SHP77 (cell line): Measurements from ENCODE around the gene LRFN2.
A peak's percentile ranks its signal among the peaks of the same experiment; 100 is the strongest.

ENCODE experiments used
- DNase-seq, 2 experiments: peaks; one replicate each; lab custom pipeline; 2025; lab: John Stamatoyannopoulos, UW

Gene LRFN2

GRCh38 chr6:40398810-40399477, 188.2 kb downstream of the LRFN2 start:
- no peak for DNase-seq

GRCh38 chr6:40398034-40398691, 189.0 kb downstream of the LRFN2 start:
- DNase-seq, result no peak

- DNase-seq, result no peak
Measured at GRCh38 chr6:40397287-40398033, 189.7 kb downstream of the LRFN2 start.

DNA sequence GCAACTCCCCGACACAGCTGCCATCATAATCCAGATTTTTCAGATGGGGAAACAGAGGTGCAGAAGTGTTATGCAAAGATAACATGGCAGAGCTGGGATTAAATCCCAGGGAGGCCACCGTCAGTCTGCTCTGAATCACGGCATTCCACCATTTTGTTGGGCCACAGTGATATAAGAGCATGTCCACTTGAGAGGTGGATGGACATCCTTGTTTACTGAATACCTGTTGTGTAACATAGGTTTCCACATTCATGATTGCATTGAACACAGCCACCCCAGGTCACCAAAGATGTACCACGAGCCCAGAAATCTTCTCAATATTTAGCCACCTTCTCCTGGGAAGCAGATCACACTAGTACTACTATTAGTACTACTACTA, 191.5 kb downstream of the LRFN2 start:
- DNase-seq, result no peak

DNA sequence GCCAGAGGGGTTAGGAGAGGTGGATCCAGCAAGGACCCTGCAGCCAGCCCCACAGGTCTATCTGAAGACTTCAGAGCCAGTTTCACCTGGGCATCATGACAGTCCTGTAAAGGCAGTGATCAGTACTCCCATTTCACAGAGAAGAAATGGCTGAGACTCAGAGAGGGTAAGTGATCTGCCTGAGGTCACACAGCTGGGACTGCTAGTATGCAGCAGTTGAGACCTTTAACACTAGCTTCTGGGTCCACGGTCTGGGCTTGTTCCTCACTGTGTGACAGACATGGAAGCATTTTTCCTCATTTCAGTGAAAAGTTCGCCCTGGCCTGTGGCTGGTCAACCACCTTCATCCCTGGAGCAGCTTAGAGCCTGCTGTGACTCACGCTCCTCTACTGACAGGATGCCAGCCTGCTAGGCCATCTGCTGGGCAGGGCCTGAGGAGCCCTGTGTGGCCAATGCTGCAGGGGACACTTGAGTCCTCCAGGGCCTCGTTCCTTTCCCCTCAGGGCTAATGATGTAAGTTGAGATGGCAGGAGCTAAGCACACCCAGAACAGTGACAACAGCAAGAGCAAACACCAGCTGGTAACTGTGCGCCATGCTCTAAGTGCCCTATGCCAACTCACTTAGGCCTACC, 192.0 kb downstream of the LRFN2 start:
- DNase-seq, result peak; percentile 88 to 90

- no peak for DNase-seq
Measured at GRCh38 chr6:40394381-40394780, 192.8 kb downstream of the LRFN2 start.

GRCh38 chr6:40393641-40394040, 193.5 kb downstream of the LRFN2 start:
- DNase-seq, result no peak

DNA sequence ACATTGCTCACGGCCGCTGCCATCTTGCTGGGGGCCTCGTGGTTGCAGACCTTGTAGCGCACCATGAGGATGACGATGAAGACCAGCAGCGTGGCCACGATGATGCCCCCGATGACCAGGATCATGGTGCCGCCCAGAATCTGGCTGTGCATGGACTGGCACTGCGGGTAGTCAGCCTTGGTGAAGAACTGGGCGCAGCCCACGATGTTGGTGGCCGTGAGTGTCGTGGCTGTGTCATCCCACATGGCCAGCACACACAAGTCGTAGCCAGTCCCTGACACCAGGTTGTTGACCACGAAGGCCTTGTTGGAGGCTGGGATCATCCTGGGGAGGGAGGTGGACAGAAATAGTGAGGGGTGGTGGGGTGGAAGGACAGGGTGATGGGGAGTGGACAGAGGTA, 194.6 kb downstream of the LRFN2 start:
- DNase-seq, result no peak

DNA sequence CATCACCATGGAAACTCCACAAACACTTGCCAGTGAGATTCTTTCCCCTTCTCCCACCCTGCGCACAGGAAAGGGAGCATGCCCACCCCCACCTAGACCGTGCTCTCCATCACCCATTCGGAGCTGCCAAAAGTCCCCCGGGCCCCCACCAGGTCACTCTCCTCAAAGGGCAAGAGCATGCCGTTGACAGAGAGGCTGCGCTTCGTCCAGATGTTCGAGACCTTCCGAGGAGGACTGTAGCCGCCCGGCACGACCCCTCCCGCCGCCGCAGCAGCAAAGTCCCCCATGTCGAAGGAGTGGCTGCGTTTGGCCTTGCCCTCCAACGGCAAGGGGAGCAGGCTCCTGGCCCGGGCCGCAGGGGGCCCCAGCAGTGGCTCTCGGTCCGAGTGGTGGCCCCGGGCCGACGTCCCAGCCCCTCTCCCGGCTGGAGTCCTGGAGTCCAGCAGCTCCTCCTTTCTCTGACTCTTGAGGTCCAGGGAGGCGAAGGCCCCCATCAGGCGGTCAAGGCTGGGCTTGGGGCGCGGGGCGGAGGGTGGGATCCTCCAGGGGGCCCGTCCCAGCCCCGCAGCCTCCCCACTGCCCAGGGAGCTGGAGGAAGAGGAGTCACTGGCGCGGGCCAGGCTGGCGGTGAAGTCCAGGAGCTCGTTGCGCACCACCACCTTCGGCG, 195.2 kb downstream of the LRFN2 start:
- DNase-seq, result no peak

GRCh38 chr6:40391086-40391485, 196.1 kb downstream of the LRFN2 start:
- no peak for DNase-seq

DNA sequence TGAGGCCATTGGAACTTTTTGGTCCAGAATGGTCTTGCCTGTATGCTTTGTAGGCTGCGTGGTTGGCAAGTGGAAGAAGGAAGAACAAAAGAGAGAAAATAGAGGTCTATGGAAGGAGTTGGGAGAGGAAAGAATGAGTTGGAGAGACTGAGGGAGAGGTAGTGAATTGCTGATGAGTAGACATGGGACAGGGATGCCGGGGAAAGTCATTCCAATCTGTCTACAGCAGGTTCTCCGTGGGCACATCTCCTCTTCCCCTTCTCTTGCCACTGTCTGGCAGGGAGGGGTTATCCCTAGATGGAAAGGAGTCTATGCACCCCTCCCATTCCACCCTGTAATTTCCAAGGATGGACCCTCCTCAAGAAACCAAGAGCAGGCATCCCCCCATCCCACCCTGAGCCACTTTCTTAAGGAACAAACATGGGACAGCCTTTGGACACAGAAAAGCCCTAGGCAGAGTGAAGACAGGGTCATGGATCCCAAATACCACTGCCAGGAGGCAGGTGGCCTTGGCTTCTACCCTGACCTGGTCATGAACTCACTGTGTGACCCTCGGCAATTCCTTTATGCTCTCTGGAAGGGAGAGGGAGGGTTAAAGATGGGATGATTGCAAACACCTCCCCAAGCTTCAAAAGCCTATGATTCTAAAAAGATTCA, 196.9 kb downstream of the LRFN2 start:
- no peak for DNase-seq

DNA sequence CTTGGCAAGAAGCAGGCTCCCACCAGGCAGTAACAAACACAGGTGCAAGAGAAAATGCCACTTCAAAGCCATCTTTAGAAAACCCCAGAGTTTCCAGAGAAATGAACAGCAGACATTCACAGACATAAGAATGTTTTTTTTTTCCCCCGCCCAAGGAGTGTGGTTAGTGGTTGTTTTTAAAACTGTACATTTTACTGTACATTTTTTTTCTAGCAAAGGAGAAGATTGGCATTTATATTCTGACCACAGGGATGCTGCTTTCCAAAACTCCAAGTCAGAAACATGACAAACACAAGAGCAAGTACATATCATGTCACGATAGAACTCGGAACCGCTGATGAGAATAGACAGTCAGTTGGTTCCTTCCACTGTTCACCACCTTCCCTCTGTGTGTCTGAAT, 197.9 kb downstream of the LRFN2 start:
- no peak for DNase-seq

DNA sequence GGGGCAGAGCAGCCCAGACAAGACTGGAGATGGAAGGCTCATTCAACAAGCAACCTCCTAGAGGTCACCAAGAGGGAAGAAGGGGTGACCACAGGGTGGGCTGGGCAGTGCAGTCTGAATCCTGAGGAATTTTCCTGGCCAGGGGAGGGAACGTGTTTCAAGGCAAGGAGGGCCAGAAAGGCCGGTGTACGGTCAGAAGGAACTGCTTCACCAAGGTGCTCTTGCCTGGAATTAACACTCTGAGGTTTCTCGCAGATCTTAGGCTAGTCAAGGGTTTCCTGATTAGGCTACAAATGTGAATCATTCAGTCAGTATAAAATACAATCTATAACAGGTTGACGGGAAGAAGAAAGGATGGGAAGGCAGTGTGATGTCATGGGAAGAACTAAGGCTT, 199.3 kb downstream of the LRFN2 start:
- DNase-seq, result no peak

DNA sequence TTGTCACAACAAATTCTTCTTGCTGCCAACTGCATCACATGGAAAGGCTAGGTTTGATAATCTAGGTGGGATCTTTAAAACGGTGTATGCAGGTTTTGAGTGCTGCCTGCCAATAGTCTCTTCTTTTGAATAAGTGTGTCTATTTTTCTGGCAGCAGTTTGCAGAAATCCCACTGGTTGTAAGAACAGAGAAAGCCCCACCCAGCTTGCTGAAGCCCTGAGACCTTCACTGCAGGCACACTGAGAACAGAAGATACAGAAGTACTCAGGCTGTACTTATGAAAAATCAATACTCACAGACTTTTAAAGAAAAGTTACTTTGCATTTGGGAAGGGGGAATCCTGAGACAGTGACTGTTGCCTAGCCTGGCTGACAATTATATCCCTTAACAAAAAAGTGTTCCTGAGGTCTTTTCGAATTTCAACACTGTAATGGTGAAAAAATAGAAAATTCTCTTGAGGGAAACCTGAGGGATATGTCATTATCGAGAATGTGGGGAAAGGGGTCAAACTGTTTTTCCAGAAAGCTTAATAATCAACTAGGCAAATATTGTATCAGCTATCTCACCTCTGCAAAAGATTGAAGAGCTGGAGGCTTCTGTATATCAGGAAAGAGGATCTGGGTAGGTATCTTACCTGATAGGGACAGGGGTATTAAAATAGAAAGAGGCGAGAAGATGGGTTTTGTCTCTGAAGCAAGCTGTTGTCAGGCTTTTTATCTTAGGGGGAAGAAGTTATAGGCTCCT, 199.9 kb downstream of the LRFN2 start:
- no peak for DNase-seq

DNA sequence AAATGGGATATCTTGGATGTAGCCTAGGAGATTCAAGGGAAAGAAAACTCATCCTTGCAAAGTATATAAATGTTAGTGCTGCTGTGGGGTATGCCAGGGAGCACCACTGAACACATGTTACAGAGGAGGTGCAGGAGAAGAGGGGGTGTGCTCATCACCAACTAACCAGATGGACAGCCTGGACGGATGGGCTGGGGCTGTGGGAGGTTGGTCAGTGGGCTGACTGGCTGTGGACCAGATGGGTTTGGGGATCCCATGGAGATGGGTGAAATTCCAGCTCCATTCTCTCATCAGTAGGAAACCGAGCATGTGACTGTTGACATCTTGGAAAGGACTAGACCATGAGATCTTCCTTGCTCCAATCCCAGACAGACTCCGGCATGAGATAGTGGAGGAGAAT, 201.0 kb downstream of the LRFN2 start:
- no peak for DNase-seq

DNA sequence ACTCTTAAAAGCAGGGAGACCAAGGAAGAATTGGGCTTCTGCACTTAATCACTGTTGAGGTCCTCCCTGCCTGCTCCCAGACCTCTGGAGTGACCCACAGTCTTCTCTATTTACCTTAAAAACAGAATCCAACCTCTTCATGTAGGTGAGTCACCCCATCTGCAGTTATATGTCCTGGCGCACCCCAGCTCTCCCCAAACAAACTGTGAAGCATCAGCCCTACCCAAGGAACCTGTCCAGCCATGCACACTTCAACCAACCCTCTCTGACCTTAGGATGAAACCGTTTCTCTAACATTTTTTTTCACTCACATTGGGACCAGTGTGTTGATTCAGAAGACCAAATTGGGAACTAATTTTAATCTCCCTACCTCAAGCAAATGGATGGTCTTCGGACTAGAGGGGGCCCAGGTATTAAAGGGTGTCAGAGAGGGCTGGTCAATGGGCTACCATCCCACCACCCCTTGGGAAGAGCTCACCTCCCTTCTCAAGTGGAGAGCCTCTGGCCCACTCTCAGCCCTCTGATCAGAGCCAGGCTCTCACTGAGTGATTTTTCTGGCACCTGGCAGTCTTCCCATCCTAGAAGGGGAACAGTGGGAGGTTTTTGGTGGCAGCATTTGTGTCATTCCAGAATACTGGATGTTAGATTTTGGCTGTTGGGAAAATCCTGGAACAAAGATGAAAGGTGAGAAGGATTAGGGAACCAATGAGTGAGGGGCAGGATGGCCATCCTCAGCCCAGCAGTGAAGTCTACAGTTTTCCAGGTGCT, 203.6 kb downstream of the LRFN2 start:
- DNase-seq, result no peak

- no peak for DNase-seq
Measured at GRCh38 chr6:40380271-40380670, 206.9 kb downstream of the LRFN2 start.

DNA sequence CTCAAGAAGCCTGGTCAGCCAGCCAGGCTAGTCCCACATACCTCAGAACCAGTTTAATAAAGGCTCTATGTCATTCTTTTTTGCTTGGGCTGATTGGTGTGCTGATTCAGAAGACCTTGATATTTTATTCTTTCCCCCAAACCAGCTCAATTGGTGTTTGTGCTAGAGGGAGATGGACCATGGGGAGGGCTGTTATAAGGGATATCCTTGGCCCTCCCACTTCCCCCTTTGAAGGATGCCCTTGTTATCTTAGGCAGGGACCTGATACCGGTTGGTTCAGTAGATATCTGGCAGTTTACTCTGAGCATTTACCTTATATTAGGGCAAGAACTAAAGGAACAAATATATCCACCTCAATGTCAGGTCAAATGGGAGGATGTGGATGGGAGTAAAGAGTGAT, 207.4 kb downstream of the LRFN2 start:
- no peak for DNase-seq

DNA sequence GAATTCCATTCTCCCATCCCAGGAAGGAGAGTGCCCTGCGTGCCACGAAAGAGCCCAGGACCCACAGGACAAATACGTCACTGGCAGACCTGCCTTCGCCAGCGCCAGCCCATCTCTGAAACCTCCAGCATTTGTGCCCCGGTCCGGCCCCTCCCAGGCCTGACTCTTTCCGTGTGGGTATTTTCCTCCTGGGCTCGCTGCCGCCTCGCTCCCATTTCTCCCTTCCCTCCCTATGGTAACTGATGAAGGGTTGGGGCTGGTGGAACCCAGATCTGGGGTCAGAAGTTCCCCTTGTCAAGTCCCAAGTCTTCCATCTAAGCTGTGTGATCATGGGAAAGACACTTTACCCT, 208.5 kb downstream of the LRFN2 start:
- DNase-seq, result no peak

DNA sequence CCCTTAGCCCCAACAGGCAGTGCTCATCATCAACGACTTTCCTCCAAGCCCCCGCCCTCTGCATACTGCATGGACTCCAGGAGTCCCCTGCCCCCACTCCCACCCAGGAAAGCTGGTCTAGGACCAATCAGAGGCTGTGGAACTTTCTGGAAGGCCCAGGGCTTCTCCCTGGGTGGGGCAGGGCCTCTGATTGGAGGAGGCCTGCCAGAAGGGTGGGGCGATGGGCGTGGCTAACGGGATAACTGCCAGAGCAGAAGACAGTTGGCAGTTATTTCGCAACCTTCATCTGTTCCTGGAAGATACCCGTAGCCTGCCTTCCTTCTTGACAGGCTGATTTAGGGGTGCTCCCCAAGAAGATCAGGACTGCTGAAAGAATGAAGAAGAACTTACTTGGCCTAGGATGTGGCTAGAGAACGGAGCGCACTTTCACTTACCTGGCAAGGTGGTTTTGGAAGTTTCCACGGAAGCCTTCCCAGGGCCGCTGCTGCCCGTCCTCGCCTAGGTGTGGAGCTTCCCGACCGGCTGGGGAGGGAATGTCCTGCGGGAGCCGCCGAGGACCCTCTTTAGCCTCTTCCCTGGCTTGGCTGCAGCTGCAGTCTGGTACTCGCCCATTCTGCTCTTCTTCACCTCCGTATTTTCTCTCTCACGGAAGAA, 209.0 kb downstream of the LRFN2 start:
- DNase-seq, result no peak
